Activated CD4-positive, alpha-beta T cell treated with anti-CD3 and anti-CD28 coated beads for 36 hours (primary cell): ENCODE data around the gene NPW. TPM values are rescaled to one million over a fixed set of nuclear protein-coding genes. Genes with fewer than 3 reads are reported as not detected.

Source experiments
- ATAC-seq: fragments of 200-7000 bp; cut with Tn5 transposase; one replicate; pipeline ENCODE4 v1.10.0; 2021; ENCODE audit warnings: mild to moderate bottlenecking, moderate library complexity
- CTCF ChIA-PET: fragments of 350-600 bp; sonication (Branson Sonifier 250); formaldehyde crosslinking; loops from one replicate; lab custom pipeline; 2021; ENCODE audit warnings: antibody characterized with exemption; lab: Charles Lee
- POLR2A ChIA-PET: fragments of 350-600 bp; sonication (Branson Sonifier 250); formaldehyde crosslinking; loops from one replicate; lab custom pipeline; 2021; ENCODE audit warnings: antibody characterized with exemption, inconsistent platforms; lab: Charles Lee
- DNase-seq: peaks from one replicate; pipeline ENCODE4 v3.0.0-alpha.2; 2020
- H3K27ac Mint-ChIP-seq: one replicate; pipeline ENCODE4 v1.8.0; 2021; ENCODE audit warnings: mixed read lengths
- H3K27me3 Mint-ChIP-seq: one replicate; pipeline ENCODE4 v1.8.0; 2021; ENCODE audit warnings: mixed read lengths
- H3K36me3 Mint-ChIP-seq: one replicate; pipeline ENCODE4 v1.8.0; 2021; ENCODE audit warnings: low read depth, mixed read lengths
- H3K4me1 Mint-ChIP-seq: one replicate; pipeline ENCODE4 v1.8.0; 2021; ENCODE audit warnings: mixed read lengths
- H3K4me3 Mint-ChIP-seq: one replicate; pipeline ENCODE4 v1.8.0; 2021; ENCODE audit warnings: mild to moderate bottlenecking, moderate library complexity, mixed read lengths
- H3K9me3 Mint-ChIP-seq: one replicate; pipeline ENCODE4 v1.8.0; 2021; ENCODE audit warnings: low read depth, mixed read lengths
- intact Hi-C, 2 experiments: fragments of 100-400 bp; cut with DNase I in 1 of 2; cut with micrococcal nuclease in 1 of 2; formaldehyde crosslinking; loops; one replicate each; pipeline versions ENCODE4 v1.14.2 to v1.15.1; 2022 to 2024; cut with DNase I, micrococcal nuclease
- total RNA-seq, 2 experiments: library from RNA; stranded (reverse); gene quantifications; one replicate each; pipeline ENCODE4 v1.2.3, GENCODE V29; 2021

The NPW gene
- total RNA-seq, 2 experiments from 2014 or later, result 2.0 to 2.8 TPM

DNA sequence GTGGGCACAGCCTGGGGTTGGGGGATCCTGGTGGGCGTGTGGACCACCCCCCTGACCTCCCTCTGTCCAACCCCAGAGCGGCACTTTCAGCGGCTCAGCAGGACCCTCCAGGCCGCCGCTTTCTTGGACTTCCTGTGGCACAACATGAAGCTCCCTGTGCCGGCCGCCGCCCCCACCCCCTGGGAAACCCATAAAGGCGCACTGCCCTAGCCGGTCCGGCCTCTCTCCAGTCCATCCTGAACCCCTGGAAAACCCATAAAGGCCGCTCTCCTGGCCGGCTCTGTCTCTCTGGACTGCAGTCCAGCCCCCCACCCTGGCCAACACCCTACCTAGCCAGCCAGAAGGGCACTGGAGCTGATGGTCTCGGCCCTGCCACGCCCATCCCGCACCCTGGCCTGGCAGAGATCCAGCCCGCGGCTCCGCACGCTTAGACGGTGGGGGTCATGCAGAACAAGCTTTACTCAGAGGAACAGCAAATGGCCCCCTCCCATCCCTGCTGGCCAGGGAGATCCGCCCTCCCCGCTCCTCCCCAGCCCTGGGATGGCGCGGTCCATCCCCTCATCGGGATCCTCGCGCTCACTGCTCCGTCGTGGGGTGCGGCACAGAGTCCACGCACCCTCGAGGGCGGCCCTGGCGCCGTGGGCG, 41.0 kb upstream of the NPW start:
- Mint-ChIP-seq H3K36me3 (peaks cover 29% of the 10 kb centered on the region), H3K4me1 (peaks cover 14% of the 10 kb centered on the region), H3K9me3 (no peaks in the 10 kb centered on the region), H3K27me3 (peaks cover 17% of the 10 kb centered on the region), H3K4me3 (no peak overlapping the region), H3K27ac (no peak overlapping the region)
- DNase-seq, result no peak
- ChIA-PET POLR2A (interaction anchor here (2.1 kb wide), 1 partner anchor 177 kb away, joined by 4 read pairs; the partner anchor contains the start of gene TRAF7), CTCF (no interaction called here)
- intact Hi-C loops, result no loop called here
- no peak for ATAC-seq

DNA sequence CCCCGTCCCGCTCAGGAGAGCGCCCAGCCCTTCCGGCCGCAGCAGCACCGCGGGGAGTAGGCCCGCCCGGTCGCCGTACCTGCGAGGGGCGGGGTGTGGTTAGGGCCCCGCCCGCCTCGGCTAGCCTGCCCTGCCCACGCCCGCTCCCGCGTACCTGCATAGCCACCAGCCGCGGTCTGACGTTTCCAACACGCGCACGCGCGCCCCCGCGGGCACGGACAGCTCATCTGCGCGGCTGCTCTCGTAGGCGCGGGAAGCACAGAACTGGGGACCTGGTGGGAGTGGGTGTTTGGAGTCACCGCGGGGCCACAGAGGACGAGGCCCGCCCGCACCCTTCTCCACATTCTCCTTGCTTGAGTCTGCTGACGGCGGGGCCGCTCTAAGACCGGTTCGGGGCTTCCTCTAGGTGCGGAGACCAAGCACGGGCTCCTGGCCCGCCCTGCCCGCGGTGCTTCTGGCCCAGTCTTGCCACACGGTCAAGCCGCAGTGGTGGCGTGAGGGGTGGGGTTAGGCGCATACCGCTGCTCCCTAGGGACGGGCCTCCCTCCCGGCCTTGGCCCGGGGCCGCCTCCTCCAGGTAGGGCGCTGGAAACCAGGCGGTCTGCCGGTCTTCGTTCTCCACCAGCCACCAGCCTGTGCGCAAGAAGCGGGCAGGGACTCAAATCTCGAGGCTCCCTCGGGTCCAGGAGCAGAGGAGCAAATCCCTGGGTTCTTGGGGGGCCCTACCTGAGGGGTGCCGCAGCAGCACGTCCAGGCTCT, 40.1 kb upstream of the NPW start:
- H3K27me3 Mint-ChIP-seq, result peaks cover 17% of the 10 kb centered on the region
- CTCF ChIA-PET, result interaction anchor here (0.5 kb wide), 1 partner anchor 225 kb away, joined by 3 read pairs; no protein-coding TSS in a partner anchor
- H3K4me3 Mint-ChIP-seq, result no peak overlapping the region
- H3K9me3 Mint-ChIP-seq, result no peaks in the 10 kb centered on the region
- H3K36me3 Mint-ChIP-seq, result peaks cover 29% of the 10 kb centered on the region
- POLR2A ChIA-PET, result interaction anchor here (2.1 kb wide), 1 partner anchor 176 kb away, joined by 4 read pairs; the partner anchor contains the start of gene TRAF7
- ATAC-seq (no peak), DNase-seq (peak; percentile 58)
- peaks cover 14% of the 10 kb centered on the region for H3K4me1 Mint-ChIP-seq
- H3K27ac Mint-ChIP-seq, result no peak overlapping the region
- intact Hi-C loops, result no loop called here

DNA sequence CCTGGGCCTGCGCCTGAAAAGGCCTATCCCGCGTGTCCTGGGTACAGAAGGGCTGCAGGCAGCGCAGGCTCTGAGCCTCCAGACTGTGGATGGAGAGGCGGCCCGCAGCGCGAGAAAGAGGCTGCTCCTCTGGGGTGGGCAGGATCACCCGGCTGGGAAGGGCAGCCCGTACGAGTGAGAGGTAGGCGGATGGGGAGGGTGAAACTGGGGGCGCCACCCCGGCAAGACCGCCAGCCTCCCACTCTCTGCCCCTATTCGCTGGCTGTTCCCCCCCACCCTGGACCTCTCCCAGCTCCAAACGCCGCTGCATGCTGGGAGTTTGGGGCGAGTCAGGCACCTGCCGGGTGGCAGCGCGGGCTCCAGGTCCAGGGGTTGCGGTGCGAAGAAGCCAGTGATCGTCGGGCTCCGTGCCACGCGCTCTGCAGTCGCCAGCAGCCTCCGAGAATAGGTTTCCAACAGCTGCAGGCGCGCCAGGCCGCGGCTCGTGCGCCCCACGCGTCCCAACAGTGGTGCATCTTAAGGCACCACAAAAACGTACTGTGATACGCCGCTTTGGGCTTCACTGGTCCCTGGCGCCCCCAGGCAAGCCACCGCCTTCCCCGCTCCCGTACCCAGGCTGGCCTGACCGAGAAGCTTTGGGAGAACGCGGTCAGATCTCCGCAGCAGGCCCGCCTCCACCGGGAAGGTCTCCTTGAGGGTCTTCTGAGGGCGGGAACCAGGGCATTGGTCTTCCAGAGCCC, 39.4 kb upstream of the NPW start:
- no peaks in the 10 kb centered on the region for H3K9me3 Mint-ChIP-seq
- DNase-seq, result peak; percentile 38

DNA sequence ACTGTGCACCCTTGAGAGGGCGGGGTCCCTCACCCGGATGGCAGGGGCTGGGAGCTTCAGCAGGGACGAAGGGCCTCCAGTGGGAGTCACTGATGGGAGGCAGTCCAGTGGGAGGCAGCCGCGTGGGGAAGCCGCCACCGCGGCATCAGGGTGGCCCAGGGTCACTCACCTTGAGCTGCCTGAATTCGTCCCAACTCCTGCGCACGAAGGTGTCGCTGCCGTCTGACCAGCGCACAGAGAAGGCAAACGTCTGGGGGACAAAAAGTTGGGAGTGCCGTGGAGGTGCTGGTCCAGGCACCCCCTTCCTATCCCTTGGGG, 38.9 kb upstream of the NPW start:
- Mint-ChIP-seq H3K27me3 (peaks cover 17% of the 10 kb centered on the region), H3K4me1 (peaks cover 16% of the 10 kb centered on the region), H3K4me3 (no peak overlapping the region), H3K9me3 (no peaks in the 10 kb centered on the region), H3K36me3 (peaks cover 22% of the 10 kb centered on the region), H3K27ac (no peak overlapping the region)
- no peak for DNase-seq
- intact Hi-C loops, result no loop called here
- POLR2A ChIA-PET, result interaction anchor here (1.3 to 1.8 kb wide), 2 partner anchors 11 to 16 kb away, joined by 4 read pairs; partner anchors contain the start of gene RPS2
- CTCF ChIA-PET, result no interaction called here
- no peak for ATAC-seq

More for the DNA sequence above, 39.4 kb upstream of the NPW start:
- peaks cover 16% of the 10 kb centered on the region for H3K4me1 Mint-ChIP-seq
- ChIA-PET CTCF (interaction anchor here (0.5 kb wide), 1 partner anchor 224 kb away, joined by 3 read pairs; no protein-coding TSS in a partner anchor), POLR2A (no interaction called here)
- no peak for ATAC-seq
- no peak overlapping the region for H3K4me3 Mint-ChIP-seq
- H3K27me3 Mint-ChIP-seq, result peaks cover 17% of the 10 kb centered on the region
- intact Hi-C loops, result no loop called here
- H3K36me3 Mint-ChIP-seq, result peaks cover 24% of the 10 kb centered on the region
- H3K27ac Mint-ChIP-seq, result no peak overlapping the region

DNA sequence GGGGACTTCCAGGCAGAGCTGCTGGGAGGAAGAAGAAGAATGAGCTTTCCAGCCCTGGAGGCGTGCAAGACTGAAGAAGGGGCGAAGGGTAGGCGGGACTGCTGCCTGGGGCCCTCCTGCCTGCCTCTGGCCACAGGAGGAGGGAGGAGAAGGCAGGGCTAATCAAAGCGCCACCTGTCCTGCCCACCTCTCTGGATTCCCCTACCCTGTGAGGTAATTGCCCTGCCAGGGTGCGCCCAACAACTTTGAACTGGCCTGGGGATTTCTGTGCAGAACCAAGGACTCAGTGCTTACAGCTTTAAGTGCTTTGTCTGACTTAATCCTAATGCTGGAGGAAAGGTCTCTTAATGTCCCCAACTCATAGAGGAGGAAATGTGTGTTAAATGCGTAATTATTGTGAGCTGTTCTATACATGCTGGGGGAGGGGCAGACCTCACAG, 38.2 kb upstream of the NPW start, which contains the start of gene NOXO1:
TSS of gene NOXO1 (minus strand) at position 72 of the 439 bp plus-strand sequence. CDS start 290 bp downstream, outside the sequence.
- DNase-seq (peak; percentile 28), ATAC-seq (peak; percentile 16)
- H3K36me3 Mint-ChIP-seq, result peaks cover 21% of the 10 kb centered on the region
- peaks cover 17% of the 10 kb centered on the region for H3K27me3 Mint-ChIP-seq
- ChIA-PET CTCF (interaction anchor here (0.7 kb wide), 1 partner anchor 38 kb away, joined by 3 read pairs; the partner anchor contains the start of gene NPW), POLR2A (interaction anchor here (1.2 to 1.8 kb wide), 3 partner anchors 10 to 21 kb away, joined by 4 read pairs; partner anchors contain the start of gene RPS2)
- no peak within 1 kb of the TSS for H3K27ac Mint-ChIP-seq
- H3K4me1 Mint-ChIP-seq, result peaks cover 16% of the 10 kb centered on the region
- H3K9me3 Mint-ChIP-seq, result no peaks in the 10 kb centered on the region
- H3K4me3 Mint-ChIP-seq, result no peak within 1 kb of the TSS
- intact Hi-C loops, result no loop called here

GRCh38 chr16:1982013-1982433, 37.6 kb upstream of the NPW start:
- Mint-ChIP-seq H3K4me1 (peaks cover 16% of the 10 kb centered on the region), H3K27me3 (peaks cover 17% of the 10 kb centered on the region), H3K36me3 (peaks cover 23% of the 10 kb centered on the region), H3K27ac (no peak overlapping the region), H3K4me3 (no peak overlapping the region), H3K9me3 (no peaks in the 10 kb centered on the region)
- ChIA-PET CTCF (interaction anchor here (0.9 kb wide), 1 partner anchor 38 kb away, joined by 5 read pairs; no protein-coding TSS in a partner anchor), POLR2A (interaction anchor here (0.9 to 1.8 kb wide), 4 partner anchors 10 to 173 kb away, joined by 4 to 6 read pairs (median 4); partner anchors contain the start of genes RPS2 and TRAF7)
- ATAC-seq (no peak), DNase-seq (no peak)
- intact Hi-C loops, result no loop called here

- no peak overlapping the region for H3K27ac Mint-ChIP-seq
- H3K4me1 Mint-ChIP-seq, result peaks cover 16% of the 10 kb centered on the region
- H3K27me3 Mint-ChIP-seq, result peaks cover 17% of the 10 kb centered on the region
- no peaks in the 10 kb centered on the region for H3K9me3 Mint-ChIP-seq
- H3K36me3 Mint-ChIP-seq, result peaks cover 21% of the 10 kb centered on the region
- ChIA-PET CTCF (interaction anchor here (0.6 to 1.0 kb wide), 4 partner anchors 11 to 145 kb away, joined by 3 to 5 read pairs (median 4); partner anchors contain the start of gene TBL3), POLR2A (interaction anchor here (0.5 to 0.9 kb wide), 2 partner anchors 20 to 172 kb away, joined by 4 to 6 read pairs; partner anchors contain the start of gene TRAF7)
- intact Hi-C loops, result no loop called here
- ATAC-seq, result no peak
- no peak for DNase-seq
- H3K4me3 Mint-ChIP-seq, result peak overlapping the region; percentile 85
Measured at GRCh38 chr16:1982991-1983543, 36.5 kb upstream of the NPW start.

DNA sequence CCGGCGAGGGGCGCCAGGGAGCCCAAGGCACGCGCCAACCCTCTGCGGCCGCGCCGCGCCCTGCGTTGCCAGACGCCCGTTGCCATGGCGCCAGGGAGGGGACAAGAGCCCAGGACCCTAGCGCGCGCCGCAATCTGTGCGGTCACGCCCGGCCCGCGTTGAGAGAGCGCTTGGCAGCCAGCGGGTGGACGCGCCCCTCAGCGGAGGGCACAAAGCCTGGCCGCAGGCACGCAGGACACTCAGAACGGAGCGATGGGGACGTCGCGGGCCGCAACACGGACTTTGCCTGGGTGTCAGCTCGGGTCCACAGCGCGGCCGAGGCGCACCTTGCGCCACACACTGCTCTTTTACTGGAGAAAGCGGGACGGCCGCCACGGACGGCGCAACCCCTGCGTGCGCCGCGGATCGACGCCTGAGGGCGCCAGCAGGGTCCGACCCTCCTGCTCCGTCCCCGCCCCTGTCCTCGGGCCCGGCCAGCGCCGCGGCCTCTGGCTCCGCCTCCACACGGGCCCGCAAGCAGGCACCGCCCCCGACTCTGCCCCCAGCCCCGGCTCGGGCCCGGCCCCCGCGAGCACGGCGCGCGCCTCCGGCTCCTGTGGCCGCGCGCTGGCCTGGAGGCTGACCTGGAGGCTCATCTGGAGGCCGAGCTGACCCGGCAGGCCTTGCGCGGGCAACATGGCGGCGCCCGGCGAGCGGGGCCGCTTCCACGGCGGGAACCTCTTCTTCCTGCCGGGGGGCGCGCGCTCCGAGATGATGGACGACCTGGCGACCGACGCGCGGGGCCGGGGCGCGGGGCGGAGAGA, 35.8 kb upstream of the NPW start, which contains the start of gene GFER:
TSS of gene GFER (plus strand) at position 650 of the 803 bp plus-strand sequence. CDS start at position 676, 26 bp downstream.
- ATAC-seq (peak; percentile 84), DNase-seq (peak; percentile 84)
- peaks cover 18% of the 10 kb centered on the region for H3K36me3 Mint-ChIP-seq
- peaks cover 20% of the 10 kb centered on the region for H3K27me3 Mint-ChIP-seq
- CTCF ChIA-PET, result interaction anchor here (0.7 to 1.0 kb wide), 4 partner anchors 12 to 522 kb away, joined by 3 to 4 read pairs (median 4); partner anchors contain the start of gene TBL3
- peak within 1 kb of the TSS; percentile 85 for H3K4me3 Mint-ChIP-seq
- H3K4me1 Mint-ChIP-seq, result peaks cover 16% of the 10 kb centered on the region
- intact Hi-C loops, result loop anchor here in 1 of 2 experiments (1.0 kb wide), 2 partner anchors 11 to 40 kb away; partner anchors contain the start of genes MSRB1 and TBL3
- peak within 1 kb of the TSS; percentile 55 for H3K27ac Mint-ChIP-seq
- no peaks in the 10 kb centered on the region for H3K9me3 Mint-ChIP-seq
- POLR2A ChIA-PET, result interaction anchor here (0.5 to 2.4 kb wide), 2 partner anchors 19 to 20 kb away, joined by 4 to 10 read pairs; partner anchors contain the start of gene RPS2

DNA sequence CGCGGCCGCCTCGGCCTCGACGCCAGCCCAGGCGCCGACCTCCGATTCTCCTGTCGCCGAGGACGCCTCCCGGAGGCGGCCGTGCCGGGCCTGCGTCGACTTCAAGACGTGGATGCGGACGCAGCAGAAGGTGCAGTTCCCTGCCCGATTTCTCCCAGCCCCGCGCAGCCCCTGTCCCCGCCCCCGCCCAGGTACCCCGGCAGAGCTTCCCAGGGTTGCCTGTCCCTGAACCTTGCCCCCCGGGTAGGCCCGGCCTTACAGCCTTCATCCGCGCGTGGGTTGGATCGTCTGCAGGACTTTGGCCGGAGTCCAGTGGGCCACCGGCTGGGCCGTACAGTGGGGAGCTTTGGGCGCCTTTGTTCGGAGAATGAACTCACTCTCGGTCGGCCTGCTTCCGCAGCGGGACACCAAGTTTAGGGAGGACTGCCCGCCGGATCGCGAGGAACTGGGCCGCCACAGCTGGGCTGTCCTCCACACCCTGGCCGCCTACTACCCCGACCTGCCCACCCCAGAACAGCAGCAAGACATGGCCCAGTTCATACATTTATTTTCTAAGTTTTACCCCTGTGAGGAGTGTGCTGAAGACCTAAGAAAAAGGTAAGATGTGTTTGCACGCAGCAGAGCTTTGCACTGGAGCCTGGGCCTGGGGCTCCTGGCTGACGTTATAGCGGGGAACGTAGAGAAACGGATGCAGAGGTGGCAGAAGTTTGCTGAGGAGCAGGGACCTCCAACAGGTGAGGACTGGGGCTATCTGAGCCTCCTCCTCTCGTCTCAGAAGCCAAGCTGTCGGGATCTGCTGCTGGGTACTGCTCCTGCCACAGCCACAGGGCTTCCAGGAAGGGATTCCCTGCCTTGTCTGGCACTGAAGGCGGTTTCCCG, 35.0 kb upstream of the NPW start:
- DNase-seq (no peak), ATAC-seq (peak; percentile 20)
- ChIA-PET POLR2A (interaction anchor here (2.4 kb wide), 1 partner anchor 20 kb away, joined by 10 read pairs; the partner anchor contains the start of gene RPS2), CTCF (interaction anchor here (0.7 to 1.7 kb wide), 4 partner anchors 12 to 521 kb away, joined by 3 to 5 read pairs (median 4); partner anchors contain the start of gene TBL3)
- intact Hi-C loops, result loop anchor here in 1 of 2 experiments (1.0 kb wide), 2 partner anchors 12 to 41 kb away; partner anchors contain the start of genes MSRB1 and TBL3
- Mint-ChIP-seq H3K36me3 (peaks cover 15% of the 10 kb centered on the region), H3K4me1 (peaks cover 18% of the 10 kb centered on the region), H3K27me3 (peaks cover 28% of the 10 kb centered on the region), H3K4me3 (peak overlapping the region; percentile 85), H3K27ac (peak overlapping the region; percentile 55), H3K9me3 (no peaks in the 10 kb centered on the region)
